GM18511 (cell line): ENCODE measurements around the gene CENATAC.
A peak's percentile ranks its signal among the peaks of the same experiment; 100 is the strongest.
"Not testable (repeated sequence)": the region's sequence is repeated elsewhere in the genome, so short reads cannot be mapped to it uniquely, and the experiment has no call there.

Source experiments
- ATAC-seq: cut with Tn5 transposase; IDR thresholded peaks from one replicate; pipeline ENCODE4 v1.9.1; 2021; ENCODE audit warnings: mild to moderate bottlenecking, moderate library complexity; ENCODE audit not compliant: unreplicated experiment

CENATAC gene

GRCh38 chr11:119025978-119026766, 28.2 kb downstream of the CENATAC start:
- ATAC-seq, result no peak

- no peak for ATAC-seq
Observed at GRCh38 chr11:119026970-119027369, 29.0 kb downstream of the CENATAC start.

GRCh38 chr11:119027561-119028345, 29.8 kb downstream of the CENATAC start:
- no peak for ATAC-seq

- no peak for ATAC-seq
Observed at GRCh38 chr11:119028346-119029068, 30.6 kb downstream of the CENATAC start.

GRCh38 chr11:119029069-119029339, 31.1 kb downstream of the CENATAC start:
- no peak for ATAC-seq

- peak; percentile 34 for ATAC-seq
Observed at GRCh38 chr11:119029340-119030028, 31.5 kb downstream of the CENATAC start.

GRCh38 chr11:119030029-119030328, 32.0 kb downstream of the CENATAC start:
- ATAC-seq, result peak; percentile 16

- ATAC-seq, result peak; percentile 80
Observed at GRCh38 chr11:119030329-119031047, 32.5 kb downstream of the CENATAC start, which contains the start of gene SLC37A4. SLC37A4 (minus strand) TSS chr11:119030877.

GRCh38 chr11:119031912-119032280, 34.0 kb downstream of the CENATAC start:
- no peak for ATAC-seq

GRCh38 chr11:119033421-119033820, 35.5 kb downstream of the CENATAC start:
- not testable (repeated sequence) for ATAC-seq

- no peak for ATAC-seq
Observed at GRCh38 chr11:119034813-119035212, 36.9 kb downstream of the CENATAC start.

GRCh38 chr11:119038884-119039283, 40.9 kb downstream of the CENATAC start:
- ATAC-seq, result no peak

GRCh38 chr11:119039471-119039870, 41.5 kb downstream of the CENATAC start:
- ATAC-seq, result not testable (repeated sequence)

- ATAC-seq, result no peak
Observed at GRCh38 chr11:119041821-119042514, 44.0 kb downstream of the CENATAC start.

- no peak for ATAC-seq
Observed at GRCh38 chr11:119042927-119043326, 45.0 kb downstream of the CENATAC start.

- ATAC-seq, result no peak
Observed at GRCh38 chr11:119044708-119045107, 46.8 kb downstream of the CENATAC start.

GRCh38 chr11:119046489-119046888, 48.6 kb downstream of the CENATAC start:
- no peak for ATAC-seq

- no peak for ATAC-seq
Observed at GRCh38 chr11:119047205-119047604, 49.3 kb downstream of the CENATAC start.

- ATAC-seq, result no peak
Observed at GRCh38 chr11:119048644-119049043, 50.7 kb downstream of the CENATAC start.

GRCh38 chr11:119049081-119049480, 51.1 kb downstream of the CENATAC start:
- no peak for ATAC-seq
